ENCODE results near the gene KIF13A.
"Not testable (repeated sequence)": the region's sequence is repeated elsewhere in the genome, so short reads cannot be mapped to it uniquely, and the experiment has no call there.

Gene KIF13A

GRCh38 chr6:17914651-17915050 is 72.8 kb downstream of the KIF13A start:
- no peak for DNase-seq (ENCODE audit: low read depth)
- no peak for TF ChIP-seq CTCF (conservative IDR thresholded peaks at IDR 0.05; ENCODE audit: control insufficient read depth, insufficient read depth, low read depth, low read length)
- no peak overlapping the region for H3K4me3 ChIP-seq (ENCODE audit: control insufficient read depth, low read depth, low read length)

GRCh38 chr6:17912521-17912920 is 74.9 kb downstream of the KIF13A start:
- no peak overlapping the region for H3K4me3 ChIP-seq (ENCODE audit: control insufficient read depth, low read depth, low read length)
- DNase-seq (ENCODE audit: low read depth) = no peak
- no peak for TF ChIP-seq CTCF (conservative IDR thresholded peaks at IDR 0.05; ENCODE audit: control insufficient read depth, insufficient read depth, low read depth, low read length)

DNA sequence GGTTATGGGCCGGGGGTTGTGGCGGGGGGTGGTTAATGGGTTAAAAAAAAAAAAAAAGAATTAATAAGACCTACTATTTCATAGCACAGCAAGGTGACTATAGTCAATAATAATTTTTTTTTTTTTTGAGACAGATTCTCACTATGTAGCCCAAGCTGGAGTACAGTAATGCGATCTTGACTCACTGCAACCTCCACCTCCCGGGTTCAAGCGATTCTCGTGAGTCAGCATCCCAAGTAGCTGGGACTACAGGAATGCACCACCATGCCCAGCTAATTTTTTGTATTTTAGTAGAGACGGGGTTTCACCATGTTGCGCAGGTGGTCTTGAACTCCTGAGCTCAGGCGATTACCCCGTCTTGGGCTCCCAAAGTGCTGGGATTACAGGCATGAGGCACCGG is 75.8 kb downstream of the KIF13A start:
- DNase-seq (ENCODE audit: low read depth) = peak; percentile 69
- H3K4me3 ChIP-seq (ENCODE audit: control insufficient read depth, low read depth, low read length) = not testable (repeated sequence)

DNA sequence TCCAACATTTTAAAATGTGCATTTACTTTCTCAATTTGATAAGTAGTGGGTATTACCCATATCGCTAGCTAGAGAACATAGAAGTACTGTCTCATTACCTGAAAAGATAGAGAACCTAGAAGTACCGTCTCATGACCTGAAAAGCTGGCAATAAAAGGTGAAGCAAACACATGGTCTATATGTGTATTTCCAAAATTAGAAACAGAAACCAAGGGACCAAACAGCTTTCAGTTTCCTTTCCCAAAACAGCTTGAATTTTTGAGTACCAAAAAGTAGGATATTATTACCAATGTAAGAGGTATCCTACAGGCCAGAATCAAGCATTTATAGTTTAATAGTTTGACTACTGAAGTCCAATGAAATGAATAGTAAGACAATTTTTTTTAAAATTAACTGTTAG is 77.2 kb downstream of the KIF13A start:
- DNase-seq (ENCODE audit: low read depth) = no peak
- no peak overlapping the region for H3K4me3 ChIP-seq (ENCODE audit: control insufficient read depth, low read depth, low read length)

DNA sequence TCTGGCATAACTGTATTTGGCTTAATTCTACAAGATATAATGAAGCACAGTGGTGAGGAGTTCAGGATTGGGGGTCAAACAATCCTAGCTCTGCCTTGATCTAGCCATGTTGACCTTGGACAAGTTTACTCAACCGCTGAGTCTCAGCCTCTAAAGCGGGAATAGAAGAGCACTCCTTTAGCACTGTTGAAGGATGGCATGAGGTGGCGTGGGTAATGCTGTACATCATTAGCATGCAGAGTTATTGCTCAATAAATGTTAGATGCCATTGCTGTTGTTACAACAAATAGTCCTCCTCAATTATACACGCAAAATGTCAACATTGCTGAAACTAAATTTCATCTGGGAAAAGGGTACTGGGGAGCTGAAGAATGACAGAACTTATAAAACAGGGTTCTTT is 78.6 kb downstream of the KIF13A start:
- DNase-seq (ENCODE audit: low read depth) = no peak
- TF ChIP-seq CTCF (conservative IDR thresholded peaks at IDR 0.05; ENCODE audit: control insufficient read depth, insufficient read depth, low read depth, low read length) = no peak
- H3K4me3 ChIP-seq (ENCODE audit: control insufficient read depth, low read depth, low read length) = no peak overlapping the region

More for the DNA sequence above, 77.2 kb downstream of the KIF13A start:
- no peak for TF ChIP-seq CTCF (conservative IDR thresholded peaks at IDR 0.05; ENCODE audit: control insufficient read depth, insufficient read depth, low read depth, low read length)

DNA sequence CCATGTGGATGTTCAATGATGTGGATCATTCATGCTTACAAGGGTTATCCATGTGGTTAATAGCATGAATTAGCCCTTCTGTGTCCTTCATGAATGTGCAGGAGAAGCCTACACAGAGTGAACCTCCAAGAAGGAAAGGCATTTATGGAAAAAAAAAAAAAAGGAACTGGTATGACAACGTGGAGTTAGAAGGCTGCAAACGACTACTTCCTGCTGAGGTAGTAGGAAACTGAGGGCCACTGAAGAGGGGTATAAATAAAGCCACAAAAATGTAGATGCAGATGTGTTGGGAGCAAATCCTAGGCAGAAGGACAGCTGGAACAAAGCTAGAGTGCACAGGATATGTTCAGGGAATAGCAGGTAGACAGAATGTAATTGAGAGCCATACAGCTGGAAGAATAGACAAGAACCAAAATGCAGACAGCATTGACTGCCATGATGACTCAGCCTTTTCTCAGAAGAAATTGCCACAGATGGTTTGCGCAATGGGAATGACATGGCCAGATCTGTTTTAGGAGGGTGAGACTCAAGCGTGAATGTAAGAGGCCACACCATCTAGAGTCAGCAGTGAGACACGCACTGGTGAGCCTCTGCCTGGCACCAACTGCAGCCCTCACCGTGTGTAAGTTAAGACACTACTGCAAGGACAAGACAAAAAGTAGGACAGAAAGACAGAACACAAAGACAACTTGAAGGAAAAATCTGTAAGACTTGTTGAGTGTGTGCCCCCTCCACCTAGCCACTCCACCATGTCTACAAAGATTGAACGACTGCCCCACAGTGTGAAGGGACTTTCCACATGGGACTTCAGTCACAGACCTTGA is 79.8 kb downstream of the KIF13A start:
- peak; percentile 48 for TF ChIP-seq CTCF (conservative IDR thresholded peaks at IDR 0.05; ENCODE audit: control insufficient read depth, insufficient read depth, low read depth, low read length)
- peak; percentile 100 for DNase-seq (ENCODE audit: low read depth)
- no peak overlapping the region for H3K4me3 ChIP-seq (ENCODE audit: control insufficient read depth, low read depth, low read length)

DNA sequence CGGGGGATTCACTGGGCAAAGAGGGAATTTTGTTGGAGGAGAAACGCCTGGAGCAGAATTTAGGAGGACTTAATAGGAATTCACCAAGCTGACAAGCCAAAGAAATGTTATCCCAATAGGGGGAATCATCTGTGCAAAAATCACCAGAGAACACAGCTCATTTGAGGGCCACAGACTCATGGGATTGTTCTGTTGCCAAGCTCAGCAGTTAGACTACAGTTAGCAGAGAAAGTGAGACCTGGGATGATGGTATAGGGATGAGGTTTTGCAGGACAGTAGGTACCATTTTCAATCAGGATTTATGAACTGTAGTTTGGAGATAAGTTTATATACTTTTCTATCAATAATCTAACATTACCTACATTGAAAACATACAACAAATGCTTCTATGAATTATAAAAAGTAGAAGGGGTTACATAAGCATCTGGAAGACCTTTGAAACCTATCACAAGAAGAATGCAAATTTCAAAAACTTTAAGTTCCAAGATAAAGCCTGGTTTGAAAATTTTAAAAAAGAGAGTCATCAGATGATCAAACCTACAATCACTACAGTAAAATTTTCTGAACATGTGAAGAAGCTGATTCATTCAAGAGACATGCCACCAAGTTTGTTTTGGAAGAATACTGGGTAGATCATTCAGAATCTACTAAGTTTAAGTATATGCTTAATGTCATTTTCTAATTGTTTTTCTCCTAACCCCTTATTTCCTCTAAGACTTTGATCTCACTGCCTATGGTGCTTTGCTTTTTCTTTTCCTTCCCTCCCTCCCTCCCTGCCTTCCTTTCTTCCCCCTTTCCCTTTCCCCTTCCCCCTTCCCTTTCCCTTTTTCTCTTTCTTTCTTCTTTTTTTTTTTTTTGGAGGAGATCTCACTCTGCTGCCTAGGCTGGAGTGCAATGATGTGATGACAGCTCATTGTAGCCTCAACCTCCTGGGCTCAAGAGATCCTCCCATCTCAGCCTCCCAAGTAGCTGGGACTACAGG is 81.5 kb downstream of the KIF13A start:
- TF ChIP-seq CTCF (conservative IDR thresholded peaks at IDR 0.05; ENCODE audit: control insufficient read depth, insufficient read depth, low read depth, low read length) = no peak
- peak; percentile 86 for DNase-seq (ENCODE audit: low read depth)
- H3K4me3 ChIP-seq (ENCODE audit: control insufficient read depth, low read depth, low read length) = no peak overlapping the region

All from fibroblast of mammary gland (primary cell).